Skeletal muscle tissue (tissue), 4 donors: Measurements from ENCODE around the gene GLI3. TPM values are rescaled to one million over a fixed set of nuclear protein-coding genes. Genes with fewer than 3 reads are reported as not detected.

Experiments
- H3K27ac ChIP-seq: one replicate; pipeline ENCODE4 v1.7.0; 2013; ENCODE audit warnings: mild to moderate bottlenecking, low read depth, low read length, inconsistent platforms
- H3K27me3 ChIP-seq, 3 donors: one replicate each; pipeline ENCODE4 v1.7.0; 2013; ENCODE audit warnings: low read length in 3 of 3; ENCODE audit not compliant: control insufficient read depth in 3 of 3, insufficient read depth in 3 of 3
- H3K36me3 ChIP-seq, 3 donors: one replicate each; pipeline ENCODE4 v1.7.0; 2013; ENCODE audit warnings: low read length in 3 of 3; ENCODE audit not compliant: control insufficient read depth in 3 of 3, insufficient read depth in 3 of 3
- H3K4me1 ChIP-seq, 3 donors: one replicate each; pipeline ENCODE4 v1.7.0; 2013; ENCODE audit warnings: low read length in 3 of 3, mild to moderate bottlenecking in 3 of 3; ENCODE audit not compliant: control insufficient read depth in 3 of 3, insufficient read depth in 3 of 3
- H3K4me3 ChIP-seq, 3 donors: one replicate each; pipeline ENCODE4 v1.7.0; 2013; ENCODE audit warnings: low read length in 3 of 3
- H3K9ac ChIP-seq, 3 donors: one replicate each; pipeline ENCODE4 v1.7.0; 2013; ENCODE audit warnings: low read length in 3 of 3, mild to moderate bottlenecking in 3 of 3, moderate library complexity in 2 of 3, low read depth in 1 of 3
- H3K9me3 ChIP-seq, 3 donors: one replicate each; pipeline ENCODE4 v1.7.0; 2013; ENCODE audit warnings: low read length in 3 of 3; ENCODE audit not compliant: control insufficient read depth in 3 of 3
- total RNA-seq: library from RNA; depleted of rRNA; stranded (reverse); fragments of >200 nt; gene quantifications from one replicate; pipeline ENCODE4 v1.2.3, GENCODE V29; 2014
- donor health status: Osteomylitis.

GLI3 gene
- total RNA-seq, 1 donor from 2014 or later: 13.6 TPM

DNA sequence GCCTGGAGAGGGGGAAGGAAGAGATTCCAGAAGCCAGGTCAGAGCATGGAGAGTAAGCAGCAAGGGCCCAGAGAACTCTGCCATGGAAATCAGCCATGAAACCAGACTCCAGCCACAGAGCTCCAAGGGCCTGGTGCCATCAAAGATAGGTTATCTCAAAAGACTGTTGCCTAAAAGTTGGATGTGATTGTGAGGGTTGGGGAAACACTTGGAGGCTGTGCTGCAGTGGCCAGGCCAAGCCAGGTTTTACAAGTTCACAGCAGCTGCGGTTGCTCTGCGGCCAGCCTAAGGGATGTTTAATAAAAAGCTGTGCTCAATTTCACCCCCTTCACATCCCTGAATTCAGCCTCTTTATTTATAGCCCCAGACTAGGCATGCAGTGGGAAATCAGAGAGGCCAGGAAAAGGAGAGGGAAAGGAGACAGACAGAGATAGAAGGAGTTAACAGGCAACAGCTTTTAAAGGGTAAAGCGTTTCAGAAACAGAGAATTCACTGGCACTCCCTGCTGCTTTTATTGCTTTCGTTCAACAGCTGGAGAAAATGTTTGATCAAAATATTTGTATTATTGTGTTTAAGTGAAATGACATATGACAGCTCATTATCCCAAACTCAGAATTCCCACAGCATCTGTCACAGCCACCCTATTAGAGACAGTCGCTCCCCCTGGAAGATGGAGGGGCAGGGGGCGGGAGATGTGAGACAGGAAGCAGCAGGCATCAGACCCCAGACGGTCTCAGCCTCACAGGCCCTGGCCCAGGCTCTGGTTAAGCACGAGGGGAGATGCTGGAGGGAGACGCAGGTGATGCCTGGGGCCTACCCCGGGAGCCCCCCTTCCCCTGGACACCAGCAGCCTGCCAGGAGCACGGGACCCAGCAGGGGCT lies 140.1 kb downstream of the GLI3 start:
- Histone ChIP-seq H3K4me1 (peaks cover 20 to 25% (median 20%) of the 10 kb centered on the region in 3 donors), H3K9ac (peak overlapping the region in 2 of 3 donors; percentile 11 to 68), H3K27ac (peak overlapping the region; percentile 52), H3K4me3 (peak overlapping the region in 2 of 3 donors; percentile 11 to 35), H3K36me3 (no peaks in the 10 kb centered on the region), H3K9me3 (no peaks in the 10 kb centered on the region), H3K27me3 (no peaks in the 10 kb centered on the region)

DNA sequence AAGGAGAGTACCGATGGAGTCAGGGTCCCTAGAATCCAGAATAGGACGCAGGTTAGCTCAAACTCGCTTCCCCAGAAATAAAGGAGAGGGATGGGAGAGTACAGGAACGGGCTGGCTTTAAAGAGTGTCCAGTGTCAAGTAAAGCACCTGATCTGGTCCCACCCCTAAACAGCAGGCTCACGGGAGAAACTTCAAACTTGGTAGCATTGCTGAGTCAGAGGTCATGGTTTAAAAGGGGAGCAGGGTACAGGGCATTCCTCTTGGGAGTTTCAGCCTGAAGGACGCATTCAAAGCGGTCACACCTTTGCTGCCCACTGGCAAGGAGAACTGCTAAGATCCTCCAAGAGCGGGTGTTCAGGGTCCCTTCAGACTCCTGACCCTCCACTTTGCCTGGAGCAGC lies 140.7 kb downstream of the GLI3 start:
- Histone ChIP-seq H3K27me3 (no peaks in the 10 kb centered on the region), H3K4me1 (peaks cover 20 to 25% (median 23%) of the 10 kb centered on the region in 3 donors), H3K4me3 (peak overlapping the region in 1 of 3 donors; percentile 35), H3K9ac (peak overlapping the region in 1 of 3 donors; percentile 68), H3K27ac (peak overlapping the region; percentile 52), H3K36me3 (no peaks in the 10 kb centered on the region), H3K9me3 (no peaks in the 10 kb centered on the region)

DNA sequence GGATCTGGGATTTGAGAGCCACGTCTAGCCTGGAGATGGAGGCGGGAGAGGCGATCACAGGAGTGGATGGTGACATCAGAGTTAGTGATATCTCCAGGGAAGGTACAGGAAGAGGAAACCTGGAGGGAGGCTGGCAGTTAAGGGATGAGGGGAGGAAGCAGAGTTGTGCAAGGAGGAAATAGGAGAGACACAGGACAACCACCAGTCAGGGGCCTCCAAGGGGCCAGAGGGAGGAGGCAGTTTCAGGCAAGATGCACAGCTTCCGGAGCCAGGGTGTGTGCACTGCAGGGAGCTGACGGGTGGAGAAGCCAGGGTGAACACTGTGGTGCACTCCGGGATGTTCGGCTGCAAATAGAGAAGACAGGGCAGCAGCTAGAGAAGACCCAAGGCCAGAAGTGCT lies 141.2 kb downstream of the GLI3 start:
- H3K4me3 ChIP-seq: no peak overlapping the region
- peaks cover 20 to 25% (median 24%) of the 10 kb centered on the region in 3 donors for H3K4me1 ChIP-seq
- H3K27ac ChIP-seq: peak overlapping the region; percentile 52
- no peak overlapping the region for H3K9ac ChIP-seq
- H3K36me3 ChIP-seq: no peaks in the 10 kb centered on the region
- H3K9me3 ChIP-seq: no peaks in the 10 kb centered on the region
- H3K27me3 ChIP-seq: no peaks in the 10 kb centered on the region

GRCh38 chr7:42093349-42093905 lies 143.6 kb downstream of the GLI3 start:
- Histone ChIP-seq H3K27ac (no peak overlapping the region), H3K27me3 (no peaks in the 10 kb centered on the region), H3K36me3 (no peaks in the 10 kb centered on the region), H3K4me3 (no peak overlapping the region), H3K4me1 (peaks cover 20 to 25% (median 24%) of the 10 kb centered on the region in 3 donors), H3K9ac (no peak overlapping the region), H3K9me3 (no peaks in the 10 kb centered on the region)

GRCh38 chr7:42091461-42092291 lies 145.3 kb downstream of the GLI3 start:
- H3K27ac ChIP-seq: no peak overlapping the region
- no peak overlapping the region for H3K9ac ChIP-seq
- peaks cover 9 to 11% (median 10%) of the 10 kb centered on the region in 3 donors for H3K4me1 ChIP-seq
- H3K9me3 ChIP-seq: no peaks in the 10 kb centered on the region
- no peaks in the 10 kb centered on the region for H3K27me3 ChIP-seq
- H3K4me3 ChIP-seq: no peak overlapping the region
- H3K36me3 ChIP-seq: no peaks in the 10 kb centered on the region

DNA sequence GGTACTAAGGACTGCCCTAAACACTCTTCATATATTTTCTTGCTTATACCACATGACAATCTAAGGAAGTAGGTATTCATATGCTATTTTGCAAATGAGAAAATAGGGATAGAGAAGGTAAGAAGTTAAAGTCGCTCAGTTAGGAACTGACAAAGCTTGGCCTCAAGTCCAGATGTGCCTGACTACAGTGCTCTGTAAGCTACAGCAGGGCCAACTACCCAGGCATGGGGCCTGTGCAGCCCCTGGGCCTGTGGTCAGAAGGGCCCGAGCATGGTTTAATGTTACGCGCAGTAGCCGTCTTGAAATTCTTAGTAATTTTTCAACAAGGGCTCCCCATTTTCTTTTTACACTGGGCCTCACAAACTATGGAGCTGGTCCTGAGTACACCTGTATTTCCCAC lies 146.2 kb downstream of the GLI3 start:
- Histone ChIP-seq H3K27ac (no peak overlapping the region), H3K27me3 (no peaks in the 10 kb centered on the region), H3K9me3 (no peaks in the 10 kb centered on the region), H3K4me1 (peaks cover under 1 to 3% (median 2%) of the 10 kb centered on the region in 3 donors), H3K9ac (no peak overlapping the region), H3K4me3 (no peak overlapping the region), H3K36me3 (no peaks in the 10 kb centered on the region)

DNA sequence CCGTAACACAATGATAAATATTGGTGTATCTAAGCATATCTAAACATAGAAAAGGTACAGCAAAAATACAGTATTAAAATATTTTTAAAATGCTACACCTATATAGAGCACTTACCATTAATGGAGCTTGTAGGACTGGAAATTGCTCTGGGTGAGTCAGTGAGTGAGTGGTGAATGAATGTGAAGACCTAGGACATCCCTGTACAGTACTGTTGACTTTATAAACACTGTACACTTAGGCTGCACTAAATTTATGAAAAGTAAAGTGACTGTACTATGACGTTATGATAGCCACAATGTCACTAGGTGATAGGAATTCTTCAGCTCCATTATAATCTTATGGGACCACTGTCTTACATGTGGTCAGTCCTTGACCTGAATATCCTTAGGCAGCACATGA lies 147.0 kb downstream of the GLI3 start:
- no peaks in the 10 kb centered on the region for H3K36me3 ChIP-seq
- no peak overlapping the region for H3K9ac ChIP-seq
- H3K27me3 ChIP-seq: no peaks in the 10 kb centered on the region
- H3K27ac ChIP-seq: no peak overlapping the region
- H3K9me3 ChIP-seq: no peaks in the 10 kb centered on the region
- peaks cover 0 to 3% (median 0%) of the 10 kb centered on the region in 3 donors for H3K4me1 ChIP-seq
- no peak overlapping the region for H3K4me3 ChIP-seq

- Histone ChIP-seq H3K4me1 (peaks cover 0 to 3% (median 0%) of the 10 kb centered on the region in 3 donors), H3K27me3 (no peaks in the 10 kb centered on the region), H3K9ac (no peak overlapping the region), H3K27ac (no peak overlapping the region), H3K36me3 (no peaks in the 10 kb centered on the region), H3K9me3 (no peaks in the 10 kb centered on the region), H3K4me3 (no peak overlapping the region)
Observed at GRCh38 chr7:42087616-42088015, 149.4 kb downstream of the GLI3 start.

- no peak overlapping the region for H3K4me3 ChIP-seq
- no peaks in the 10 kb centered on the region for H3K9me3 ChIP-seq
- H3K27me3 ChIP-seq: no peaks in the 10 kb centered on the region
- H3K4me1 ChIP-seq: no peaks in the 10 kb centered on the region
- H3K36me3 ChIP-seq: no peaks in the 10 kb centered on the region
- no peak overlapping the region for H3K9ac ChIP-seq
- H3K27ac ChIP-seq: no peak overlapping the region
Observed at GRCh38 chr7:42085531-42085930, 151.5 kb downstream of the GLI3 start.
